IMR-90 (cell line): ENCODE results near the gene ZNF396. TPM values are rescaled to one million over a fixed set of nuclear protein-coding genes. Genes with fewer than 3 reads are reported as not detected.

Experiments used
- ATAC-seq: fragments of 200-7000 bp; cut with Tn5 transposase; 2 replicates; pipeline ENCODE4 v1.9.1; 2020; ENCODE audit warnings: low read depth, mild to moderate bottlenecking, moderate library complexity
- BruUV-seq: library from RNA; stranded (reverse); fragments of 400-500 nt; replicated peaks from 2 replicates; lab custom pipeline; 2021; lab: Mats Ljungman, UMichigan
- CTCF ChIA-PET: fragments of 300-600 bp; formaldehyde crosslinking; extraction: SDS; loops from one replicate; lab custom pipeline; 2021; ENCODE audit warnings: antibody characterized with exemption; lab: Yijun Ruan, JAX
- POLR2A ChIA-PET: fragments of 300-600 bp; sonication (Branson Sonifier 250); formaldehyde crosslinking; loops from one replicate; lab custom pipeline; 2022; ENCODE audit warnings: antibody characterized with exemption; ENCODE audit not compliant: unreplicated experiment; lab: Charles Lee
- DNase-seq: peaks from one replicate; pipeline ENCODE4 v3.0.0; 2013
- H2AFZ ChIP-seq: replicated peaks from 2 replicates; pipeline ENCODE3; 2013; ENCODE audit warnings: low read length, mild to moderate bottlenecking; ENCODE audit not compliant: poor library complexity
- H2AK5ac ChIP-seq: 2 replicates; pipeline ENCODE4 v1.6.1; 2013; ENCODE audit warnings: low read depth, low read length, inconsistent platforms
- H2AK9ac ChIP-seq: replicated peaks from 2 replicates; pipeline ENCODE3; 2013; ENCODE audit warnings: mild to moderate bottlenecking, low read depth, low read length, moderate library complexity; ENCODE audit not compliant: poor library complexity
- H2BK120ac ChIP-seq: 2 replicates; pipeline ENCODE4 v1.6.1; 2013; ENCODE audit warnings: low read depth, low read length, inconsistent platforms
- H2BK15ac ChIP-seq: 3 replicates; pipeline ENCODE4 v1.6.1; 2013; ENCODE audit warnings: low read depth, low read length, inconsistent platforms
- H2BK20ac ChIP-seq: 2 replicates; pipeline ENCODE4 v1.6.1; 2013; ENCODE audit warnings: low read depth, mild to moderate bottlenecking, inconsistent platforms, low read length, moderate library complexity
- H2BK5ac ChIP-seq: 2 replicates; pipeline ENCODE4 v1.6.1; 2013; ENCODE audit warnings: mild to moderate bottlenecking, low read depth, low read length, inconsistent platforms; ENCODE audit not compliant: poor library complexity, severe bottlenecking
- H3K14ac ChIP-seq: replicated peaks from 2 replicates; pipeline ENCODE4 v1.6.1; 2013; ENCODE audit warnings: low read depth, low read length, inconsistent platforms
- H3K18ac ChIP-seq: 2 replicates; pipeline ENCODE4 v1.6.1; 2013; ENCODE audit warnings: low read depth, low read length, control low read depth
- H3K23ac ChIP-seq: 2 replicates; pipeline ENCODE4 v1.6.1; 2013; ENCODE audit warnings: low read depth, low read length, inconsistent platforms
- H3K27ac ChIP-seq: 2 replicates; pipeline ENCODE4 v1.5.1; 2013; ENCODE audit warnings: mild to moderate bottlenecking, control low read depth, low read length; ENCODE audit not compliant: insufficient read depth
- H3K27me3 ChIP-seq: 2 replicates; pipeline ENCODE4 v1.6.1; 2013; ENCODE audit warnings: low read length; ENCODE audit not compliant: control insufficient read depth, insufficient read depth
- H3K36me3 ChIP-seq: 2 replicates; pipeline ENCODE4 v1.6.1; 2013; ENCODE audit warnings: low read length, mixed read lengths; ENCODE audit not compliant: control insufficient read depth, insufficient read depth
- H3K4ac ChIP-seq: 2 replicates; pipeline ENCODE4 v1.6.1; 2013; ENCODE audit warnings: low read depth, low read length, inconsistent platforms
- H3K4me1 ChIP-seq: 2 replicates; pipeline ENCODE4 v1.6.1; 2013; ENCODE audit warnings: low read length, mixed read lengths; ENCODE audit not compliant: control insufficient read depth, insufficient read depth
- H3K4me2 ChIP-seq: 2 replicates; pipeline ENCODE4 v1.6.1; 2013; ENCODE audit warnings: low read depth, mild to moderate bottlenecking, control low read depth, low read length, moderate library complexity
- H3K4me3 ChIP-seq: 2 replicates; pipeline ENCODE4 v1.5.1; 2013; ENCODE audit warnings: low read depth, mild to moderate bottlenecking, control low read depth, low read length, moderate library complexity; ENCODE audit not compliant: insufficient read depth
- H3K56ac ChIP-seq: 2 replicates; pipeline ENCODE4 v1.6.1; 2013; ENCODE audit warnings: low read length, inconsistent platforms; ENCODE audit not compliant: insufficient read depth; ENCODE audit errors: extremely low read depth
- H3K79me1 ChIP-seq, 2 experiments: 2 replicates each; pipeline ENCODE4 v1.6.1; 2013; ENCODE audit warnings: low read length in 2 of 2, inconsistent platforms in 1 of 2, low read depth in 1 of 2
- H3K9ac ChIP-seq: 2 replicates; pipeline ENCODE4 v1.6.1; 2013; ENCODE audit warnings: low read depth, low read length, control low read depth
- H3K9me1 ChIP-seq: 2 replicates; pipeline ENCODE4 v1.6.1; 2013; ENCODE audit warnings: low read length, inconsistent platforms; ENCODE audit not compliant: insufficient read depth
- H3K9me3 ChIP-seq: 2 replicates; pipeline ENCODE4 v1.6.1; 2013; ENCODE audit warnings: low read length; ENCODE audit not compliant: control insufficient read depth, insufficient read depth
- H4K20me1 ChIP-seq: 2 replicates; pipeline ENCODE4 v1.6.1; 2013; ENCODE audit warnings: low read length, inconsistent platforms; ENCODE audit not compliant: insufficient read depth
- H4K5ac ChIP-seq: 2 replicates; pipeline ENCODE4 v1.6.1; 2013; ENCODE audit warnings: mild to moderate bottlenecking, low read depth, low read length, control low read depth
- H4K8ac ChIP-seq, 2 experiments: 2 replicates each; pipeline ENCODE4 v1.6.1; 2013; ENCODE audit warnings: low read depth in 2 of 2, low read length in 2 of 2, control low read depth in 1 of 2, inconsistent platforms in 1 of 2
- H4K91ac ChIP-seq: 2 replicates; pipeline ENCODE4 v1.6.1; 2013; ENCODE audit warnings: low read depth, low read length, inconsistent platforms; ENCODE audit not compliant: insufficient read depth
- CEBPB ChIP-seq: IDR thresholded peaks from 2 replicates; pipeline ENCODE4 v1.6.1; 2012; ENCODE audit warnings: low read depth, low read length, improper control_type of control experiment
- CHD1 ChIP-seq: IDR thresholded peaks from 2 replicates; pipeline ENCODE4 v1.6.1; 2012; ENCODE audit warnings: low read depth, low read length, improper control_type of control experiment
- FOS ChIP-seq: fragments of 150-350 bp; IDR thresholded peaks from 2 replicates; pipeline ENCODE4 v1.6.1; 2016; ENCODE audit warnings: low read depth, low read length
- MAFK ChIP-seq: IDR thresholded peaks from 2 replicates; pipeline ENCODE4 v1.6.1; 2012; ENCODE audit warnings: low read depth, low read length, improper control_type of control experiment
- MAZ ChIP-seq: IDR thresholded peaks from 2 replicates; pipeline ENCODE4 v1.6.1; 2012; ENCODE audit warnings: low read depth, mild to moderate bottlenecking, low read length, improper control_type of control experiment, moderate library complexity, borderline replicate concordance
- NFE2L2 ChIP-seq: fragments of 150-350 bp; IDR thresholded peaks from 2 replicates; pipeline ENCODE4 v1.6.1; 2016; ENCODE audit warnings: low read depth, mild to moderate bottlenecking, low read length
- RAD21 ChIP-seq: IDR thresholded peaks from 2 replicates; pipeline ENCODE4 v1.6.1; 2012; ENCODE audit warnings: low read length, improper control_type of control experiment
- RCOR1 ChIP-seq: IDR thresholded peaks from 2 replicates; pipeline ENCODE4 v1.6.1; 2012; ENCODE audit warnings: mild to moderate bottlenecking, low read length, improper control_type of control experiment; ENCODE audit not compliant: insufficient replicate concordance
- RFX5 ChIP-seq: IDR thresholded peaks from 2 replicates; pipeline ENCODE4 v1.8.0; 2012; ENCODE audit warnings: low read depth, mild to moderate bottlenecking, low read length, moderate library complexity
- SMC3 ChIP-seq: fragments of 150-350 bp; IDR thresholded peaks from 2 replicates; pipeline ENCODE4 v1.6.1; 2016; ENCODE audit warnings: low read depth, mild to moderate bottlenecking, antibody characterized with exemption, low read length, moderate library complexity
- WGBS, 2 experiments: methylation state at CpG; one replicate each; pipeline versions ENCODE4 v1.1.5 to v1.1.7; 2013; ENCODE audit warnings: missing lambda C conversion rate in 2 of 2; ENCODE audit not compliant: insufficient read length in 1 of 2; ENCODE audit errors: extremely low coverage in 2 of 2; 5-methylcytosine and 5-hydroxymethylcytosine counted together
- dilution Hi-C: fragments of 300-500 bp; cut with HindIII; formaldehyde crosslinking; loops from one replicate; pipeline ENCODE4 v1.14.3; 2018; ENCODE audit warnings: low sequenced_read_pairs; ENCODE audit not compliant: unreplicated experiment
- in situ Hi-C: fragments of 300-500 bp; cut with MboI; formaldehyde crosslinking; loops from 3 replicates; pipeline ENCODE4 v1.14.3; 2019; ENCODE audit warnings: low sequenced_read_pairs, inconsistent platforms, mixed read lengths
- intact Hi-C: fragments of 100-400 bp; cut with micrococcal nuclease; formaldehyde crosslinking; loops from 2 replicates; pipeline ENCODE4 v1.10.0; 2022
- polyA plus RNA-seq, 3 experiments: library from polyadenylated mRNA; depleted of rRNA; stranded (reverse); fragments of >200 nt; gene quantifications; 2 replicates each; pipeline ENCODE4 v1.2.3, GENCODE V29; 2012; ENCODE audit warnings: low replicate concordance in 1 of 3
- total RNA-seq: library from RNA; depleted of rRNA; stranded (reverse); fragments of >200 nt; gene quantifications from 2 replicates; pipeline ENCODE4 v1.2.3, GENCODE V29; 2012
- TF ChIP-seq, protein P1 (sequence below): conservative IDR thresholded peaks from 2 replicates; pipeline ENCODE4 v1.5.1; 2012; ENCODE audit warnings: mild to moderate bottlenecking, low read depth, low read length, improper control_type of control experiment
- TF ChIP-seq, protein P2 (sequence below): fragments of 150-350 bp; IDR thresholded peaks from 2 replicates; pipeline ENCODE4 v1.6.1; 2016; ENCODE audit warnings: low read depth, mild to moderate bottlenecking, low read length, moderate library complexity, borderline replicate concordance
- TF ChIP-seq, protein P3 (sequence below): fragments of 150-350 bp; IDR thresholded peaks from 2 replicates; pipeline ENCODE4 v1.6.1; 2017; ENCODE audit warnings: mild to moderate bottlenecking, antibody characterized with exemption, low read length, low read depth

Gene ZNF396
- total and polyA plus RNA-seq, 2 of the 4 experiments (the other 2 are of a cell fraction), result 0.26 to 0.54 TPM

DNA sequence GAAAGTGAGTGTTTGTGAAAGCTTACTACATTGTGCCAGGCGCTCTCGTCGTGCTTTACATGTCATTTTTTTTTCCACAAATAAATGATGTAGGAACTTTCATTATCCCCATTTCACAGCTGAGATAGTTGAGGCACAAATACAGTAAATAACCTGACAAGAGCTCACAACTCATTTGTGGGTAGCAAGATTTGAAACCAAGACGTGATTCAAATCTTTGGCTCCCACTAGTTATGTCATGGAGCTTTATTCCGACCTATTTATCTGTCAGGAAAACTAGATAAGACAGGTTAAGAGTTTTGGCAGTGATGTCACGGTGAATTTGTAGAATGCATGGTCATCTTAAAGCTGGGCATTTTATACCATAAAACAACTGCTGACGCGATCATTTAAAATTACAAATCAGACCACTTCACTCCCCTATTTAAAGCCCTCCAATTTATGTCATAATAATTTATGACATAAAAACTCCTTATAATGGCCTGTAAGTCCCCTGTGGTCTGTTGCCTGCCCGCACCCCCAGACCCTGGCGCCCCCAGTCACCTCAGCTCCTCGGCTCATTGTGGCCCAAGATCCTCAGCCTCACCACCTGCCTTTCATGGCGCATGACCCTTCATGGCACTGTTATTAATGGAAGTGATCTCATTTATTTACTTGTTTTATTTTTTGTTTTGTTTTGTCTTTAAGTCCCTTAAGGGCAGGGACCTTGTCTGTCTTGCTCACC, 32.2 kb downstream of the ZNF396 start:
- Histone ChIP-seq H4K5ac (peak overlapping the region; percentile 20; the same call in 1 of the 2 replicates), H3K18ac (peak overlapping the region; percentile 19; the same call in 1 of the 2 replicates), H3K79me1 (peaks cover 5 to 30% of the 10 kb centered on the region in 2 experiments), H3K4ac (peak overlapping the region; percentile 54), H2BK5ac (peak overlapping the region; percentile 59), H3K27me3 (no peaks in the 10 kb centered on the region), H4K91ac (peak overlapping the region; percentile 61; the same call in 1 of the 2 replicates), H3K4me2 (peak overlapping the region; percentile 79), H3K4me1 (peaks cover 2% of the 10 kb centered on the region; the same call in 1 of the 2 replicates), H3K56ac (peak overlapping the region; percentile 40; the same call in 1 of the 2 replicates), H2BK20ac (peak overlapping the region; percentile 50), H4K20me1 (peaks cover 38% of the 10 kb centered on the region), H2AK5ac (no peak overlapping the region), H3K4me3 (peak overlapping the region; percentile 66), H2AK9ac (no peak overlapping the region), H3K9me1 (peaks cover 13% of the 10 kb centered on the region), H3K14ac (peak overlapping the region; percentile 85), H3K9me3 (no peaks in the 10 kb centered on the region), H3K27ac (peak overlapping the region; percentile 48; the same call in 1 of the 2 replicates), H3K9ac (peak overlapping the region; percentile 62), H3K23ac (peak overlapping the region; percentile 73), H2BK120ac (peak overlapping the region; percentile 60), H4K8ac (peak overlapping the region; percentile 70 to 86), H2BK15ac (peak overlapping the region; percentile 35; the same call in 1 of the 3 replicates), H3K36me3 (peaks cover 5% of the 10 kb centered on the region), H2AFZ (peak overlapping the region; percentile 97)
- in situ Hi-C loops (loop anchor here (5.0 kb wide), 1 partner anchor 103 kb away; the partner anchor contains the start of gene ZNF397), dilution Hi-C loops (no loop called here), intact Hi-C loops (loop anchor here (2.0 kb wide), 1 partner anchor 104 kb away; the partner anchor contains the start of gene ZNF397)
- ChIA-PET POLR2A (interaction anchor here (0.5 kb wide), 1 partner anchor 463 kb away, joined by 3 read pairs; no protein-coding TSS in a partner anchor), CTCF (interaction anchor here (1.0 to 1.2 kb wide), 2 partner anchors 10 to 11 kb away, joined by 4 to 7 read pairs; no protein-coding TSS in a partner anchor)
- no peak for DNase-seq
- no peak for ATAC-seq
- WGBS, 2 experiments, result no CpG with 5 or more reads among the region's 12 CpGs
- BruUV-seq, result no TSS peak
- TF ChIP-seq RAD21 (no peak), NFE2L2 (no peak), MAZ (no peak), CHD1 (no peak), MAFK (no peak), SMC3 (no peak), RCOR1 (no peak), CEBPB (no peak), FOS (no peak), RFX5 (no peak)
- TF ChIP-seq, protein P1, sequence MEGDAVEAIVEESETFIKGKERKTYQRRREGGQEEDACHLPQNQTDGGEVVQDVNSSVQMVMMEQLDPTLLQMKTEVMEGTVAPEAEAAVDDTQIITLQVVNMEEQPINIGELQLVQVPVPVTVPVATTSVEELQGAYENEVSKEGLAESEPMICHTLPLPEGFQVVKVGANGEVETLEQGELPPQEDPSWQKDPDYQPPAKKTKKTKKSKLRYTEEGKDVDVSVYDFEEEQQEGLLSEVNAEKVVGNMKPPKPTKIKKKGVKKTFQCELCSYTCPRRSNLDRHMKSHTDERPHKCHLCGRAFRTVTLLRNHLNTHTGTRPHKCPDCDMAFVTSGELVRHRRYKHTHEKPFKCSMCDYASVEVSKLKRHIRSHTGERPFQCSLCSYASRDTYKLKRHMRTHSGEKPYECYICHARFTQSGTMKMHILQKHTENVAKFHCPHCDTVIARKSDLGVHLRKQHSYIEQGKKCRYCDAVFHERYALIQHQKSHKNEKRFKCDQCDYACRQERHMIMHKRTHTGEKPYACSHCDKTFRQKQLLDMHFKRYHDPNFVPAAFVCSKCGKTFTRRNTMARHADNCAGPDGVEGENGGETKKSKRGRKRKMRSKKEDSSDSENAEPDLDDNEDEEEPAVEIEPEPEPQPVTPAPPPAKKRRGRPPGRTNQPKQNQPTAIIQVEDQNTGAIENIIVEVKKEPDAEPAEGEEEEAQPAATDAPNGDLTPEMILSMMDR, result no peak
- TF ChIP-seq, protein P2, sequence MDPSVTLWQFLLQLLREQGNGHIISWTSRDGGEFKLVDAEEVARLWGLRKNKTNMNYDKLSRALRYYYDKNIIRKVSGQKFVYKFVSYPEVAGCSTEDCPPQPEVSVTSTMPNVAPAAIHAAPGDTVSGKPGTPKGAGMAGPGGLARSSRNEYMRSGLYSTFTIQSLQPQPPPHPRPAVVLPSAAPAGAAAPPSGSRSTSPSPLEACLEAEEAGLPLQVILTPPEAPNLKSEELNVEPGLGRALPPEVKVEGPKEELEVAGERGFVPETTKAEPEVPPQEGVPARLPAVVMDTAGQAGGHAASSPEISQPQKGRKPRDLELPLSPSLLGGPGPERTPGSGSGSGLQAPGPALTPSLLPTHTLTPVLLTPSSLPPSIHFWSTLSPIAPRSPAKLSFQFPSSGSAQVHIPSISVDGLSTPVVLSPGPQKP, result no peak
- TF ChIP-seq, protein P3, sequence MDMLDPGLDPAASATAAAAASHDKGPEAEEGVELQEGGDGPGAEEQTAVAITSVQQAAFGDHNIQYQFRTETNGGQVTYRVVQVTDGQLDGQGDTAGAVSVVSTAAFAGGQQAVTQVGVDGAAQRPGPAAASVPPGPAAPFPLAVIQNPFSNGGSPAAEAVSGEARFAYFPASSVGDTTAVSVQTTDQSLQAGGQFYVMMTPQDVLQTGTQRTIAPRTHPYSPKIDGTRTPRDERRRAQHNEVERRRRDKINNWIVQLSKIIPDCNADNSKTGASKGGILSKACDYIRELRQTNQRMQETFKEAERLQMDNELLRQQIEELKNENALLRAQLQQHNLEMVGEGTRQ, result no peak
